H1 (cell line): Measurements from ENCODE around the gene SON. TPM values are rescaled to one million over a fixed set of nuclear protein-coding genes. Genes with fewer than 3 reads are reported as not detected.

ENCODE experiments used
- CTCF ChIA-PET: fragments of 300-600 bp; sonication (Branson Sonifier 250); formaldehyde crosslinking; loops from one replicate; lab custom pipeline; 2021; ENCODE audit not compliant: partially characterized antibody; lab: Charles Lee
- POLR2A ChIA-PET: fragments of 300-600 bp; sonication (Branson Sonifier 250); formaldehyde crosslinking; loops from one replicate; lab custom pipeline; 2021; ENCODE audit warnings: inconsistent platforms; ENCODE audit not compliant: partially characterized antibody; lab: Charles Lee
- DNase-seq, 2 experiments: peaks; one replicate each; pipeline versions ENCODE4 v3.0.0 to v3.0.0-alpha.2; 2010 to 2022; ENCODE audit warnings: low spot score in 2 of 2, low read depth in 1 of 2, mixed read lengths in 1 of 2
- FAIRE-seq: peaks from 2 replicates; lab custom pipeline; 2011; peaks lifted over from hg19 to GRCh38; lab: Jason Lieb, UNC
- H2AFZ ChIP-seq: 2 replicates; pipeline ENCODE4 v1.8.1; 2012; ENCODE audit warnings: low read length, inconsistent platforms
- H2AK5ac ChIP-seq: 2 replicates; pipeline ENCODE4 v1.6.1; 2013; ENCODE audit warnings: low read depth, low read length
- H2BK120ac ChIP-seq: replicated peaks from 2 replicates; pipeline ENCODE3; 2013; ENCODE audit warnings: low read depth, low read length, inconsistent platforms
- H2BK12ac ChIP-seq: 2 replicates; pipeline ENCODE4 v1.6.1; 2013; ENCODE audit warnings: low read depth, low read length
- H2BK15ac ChIP-seq: 2 replicates; pipeline ENCODE4 v1.6.1; 2013; ENCODE audit warnings: low read length
- H2BK20ac ChIP-seq: 2 replicates; pipeline ENCODE4 v1.6.1; 2013; ENCODE audit warnings: low read length
- H2BK5ac ChIP-seq: 2 replicates; pipeline ENCODE4 v1.6.1; 2013; ENCODE audit warnings: low read depth, low read length
- H3K14ac ChIP-seq: 2 replicates; pipeline ENCODE4 v1.6.1; 2013; ENCODE audit warnings: inconsistent platforms; ENCODE audit not compliant: insufficient read length
- H3K18ac ChIP-seq: 2 replicates; pipeline ENCODE4 v1.6.1; 2013; ENCODE audit warnings: low read length; ENCODE audit errors: extremely low read depth
- H3K23ac ChIP-seq: 2 replicates; pipeline ENCODE4 v1.6.1; 2013; ENCODE audit warnings: inconsistent platforms; ENCODE audit not compliant: insufficient read length
- H3K23me2 ChIP-seq: 2 replicates; pipeline ENCODE4 v1.6.1; 2013; ENCODE audit warnings: low read depth, low read length
- H3K27ac ChIP-seq: 2 replicates; pipeline ENCODE4 v1.6.1; 2011; ENCODE audit warnings: low read depth, low read length, inconsistent platforms
- H3K27me3 ChIP-seq, 4 experiments: replicated peaks in 1 of 4; 1 replicate in 1 of 4; 2 replicates in 3 of 4; pipeline versions ENCODE4 v1.6.1 to v1.8.1; 2011 to 2013; ENCODE audit warnings: low read length in 3 of 4, mild to moderate bottlenecking in 3 of 4, inconsistent platforms in 2 of 4, mixed read lengths in 2 of 4, moderate library complexity in 1 of 4; ENCODE audit not compliant: control insufficient read depth in 3 of 4, insufficient read depth in 3 of 4; ENCODE audit errors: extremely low read depth in 1 of 4
- H3K36me3 ChIP-seq, 4 experiments: 2 replicates each; pipeline versions ENCODE4 v1.6.1 to v1.8.1; 2011 to 2013; ENCODE audit warnings: mild to moderate bottlenecking in 4 of 4, low read length in 3 of 4, moderate library complexity in 2 of 4, control low read depth in 1 of 4, inconsistent platforms in 1 of 4; ENCODE audit not compliant: insufficient read depth in 4 of 4, control insufficient read depth in 2 of 4
- H3K4ac ChIP-seq: replicated peaks from 2 replicates; pipeline ENCODE3; 2013; ENCODE audit warnings: low read length, low read depth, mixed read lengths, inconsistent platforms; ENCODE audit not compliant: insufficient read length
- H3K4me1 ChIP-seq, 4 experiments: replicated peaks in 1 of 4; 1 replicate in 1 of 4; 2 replicates in 3 of 4; pipeline versions ENCODE4 v1.6.1 to v1.8.1; 2011 to 2013; ENCODE audit warnings: low read length in 3 of 4, inconsistent platforms in 2 of 4, mixed read lengths in 1 of 4; ENCODE audit not compliant: insufficient read depth in 4 of 4, control insufficient read depth in 3 of 4
- H3K4me2 ChIP-seq, 2 experiments: 2 replicates each; pipeline versions ENCODE4 v1.6.1 to v1.8.1; 2011 to 2013; ENCODE audit warnings: low read depth in 2 of 2, low read length in 2 of 2, control low read depth in 1 of 2, inconsistent platforms in 1 of 2, mild to moderate bottlenecking in 1 of 2; ENCODE audit not compliant: insufficient read depth in 1 of 2
- H3K4me3 ChIP-seq, 4 experiments: fragments of 200-600, 300-600 bp in 1 of 4; sonication (generic), shearing (Covaris generic), sonication (Bioruptor Twin) in 1 of 4; 2 replicates each; pipeline versions ENCODE4 v1.5.1 to v1.8.1; 2011 to 2016; ENCODE audit warnings: low read length in 4 of 4, low read depth in 3 of 4, control low read depth in 2 of 4, inconsistent platforms in 2 of 4, mild to moderate bottlenecking in 2 of 4, mixed read lengths in 1 of 4, moderate library complexity in 1 of 4; ENCODE audit not compliant: insufficient read depth in 2 of 4; ENCODE audit errors: extremely low read depth in 1 of 4
- H3K56ac ChIP-seq: replicated peaks from 2 replicates; pipeline ENCODE3; 2013; ENCODE audit warnings: low read depth, mild to moderate bottlenecking, mixed read lengths, low read length, inconsistent platforms; ENCODE audit not compliant: insufficient read length
- H3K79me1 ChIP-seq: 2 replicates; pipeline ENCODE4 v1.6.1; 2013; ENCODE audit warnings: low read depth, low read length, control low read depth
- H3K79me2 ChIP-seq, 2 experiments: 2 replicates each; pipeline versions ENCODE4 v1.6.1 to v1.8.1; 2012 to 2013; ENCODE audit warnings: low read length in 2 of 2, mild to moderate bottlenecking in 2 of 2, inconsistent platforms in 1 of 2; ENCODE audit not compliant: insufficient read depth in 2 of 2, control insufficient read depth in 1 of 2
- H3K9ac ChIP-seq, 4 experiments: replicated peaks in 1 of 4; 1 replicate in 1 of 4; 2 replicates in 3 of 4; pipeline versions ENCODE4 v1.6.1 to v1.8.1; 2011 to 2013; ENCODE audit warnings: low read depth in 3 of 4, low read length in 3 of 4, control low read depth in 2 of 4, mild to moderate bottlenecking in 2 of 4, moderate library complexity in 2 of 4, inconsistent platforms in 1 of 4; ENCODE audit errors: extremely low read depth in 1 of 4
- H3K9me3 ChIP-seq, 2 experiments: 2 replicates each; pipeline versions ENCODE4 v1.6.1 to v1.8.1; 2012 to 2013; ENCODE audit warnings: mild to moderate bottlenecking in 2 of 2, moderate library complexity in 2 of 2, control low read depth in 1 of 2, inconsistent platforms in 1 of 2, low read depth in 1 of 2, low read length in 1 of 2, mixed read lengths in 1 of 2; ENCODE audit not compliant: insufficient read depth in 2 of 2
- H4K20me1 ChIP-seq, 2 experiments: replicated peaks in 1 of 2; 2 replicates each; pipeline versions ENCODE3 to v1.8.1; 2011 to 2013; ENCODE audit warnings: inconsistent platforms in 2 of 2, low read length in 2 of 2, mild to moderate bottlenecking in 1 of 2; ENCODE audit not compliant: insufficient read depth in 2 of 2, control insufficient read depth in 1 of 2
- H4K5ac ChIP-seq: 2 replicates; pipeline ENCODE4 v1.6.1; 2013; ENCODE audit warnings: low read length, low read depth, mixed read lengths, inconsistent platforms; ENCODE audit not compliant: insufficient read length
- H4K8ac ChIP-seq: 2 replicates; pipeline ENCODE4 v1.8.0; 2013; ENCODE audit warnings: mild to moderate bottlenecking, moderate library complexity, low read length, inconsistent platforms; ENCODE audit not compliant: insufficient read depth; ENCODE audit errors: extremely low read depth
- H4K91ac ChIP-seq: replicated peaks from 2 replicates; pipeline ENCODE3; 2013; ENCODE audit warnings: low read length, mixed read lengths, inconsistent platforms; ENCODE audit not compliant: insufficient read length
- WGBS, 2 experiments: shearing (Covaris generic) in 1 of 2; methylation state at CpG; one replicate each; pipeline versions ENCODE4 v1.1.6 to v1.1.7; 2013 to 2015; ENCODE audit warnings: low lambda C conversion rate in 2 of 2, mixed read lengths in 2 of 2, inconsistent platforms in 1 of 2, low coverage in 1 of 2, missing lambda C conversion rate in 1 of 2; ENCODE audit not compliant: insufficient replicate concordance in 2 of 2, insufficient coverage in 1 of 2, insufficient read length in 1 of 2; ENCODE audit errors: extremely low coverage in 1 of 2, missing lambda C conversion rate in 1 of 2; 5-methylcytosine and 5-hydroxymethylcytosine counted together
- polyA plus RNA-seq, 7 experiments: library from polyadenylated mRNA; depleted of rRNA in 3 of 7; stranded (reverse) in 5 of 7; unstranded in 2 of 7; fragments of >200 nt in 5 of 7; fragments of 200-250 nt in 2 of 7; gene quantifications; 1 replicate in 5 of 7; 2 replicates in 1 of 7; 4 replicates in 1 of 7; pipeline versions ENCODE4 v1.2.1 to v1.2.3, GENCODE V29; 2011 to 2013; ENCODE audit warnings: missing spikeins in 2 of 7, mixed read lengths in 2 of 7
- total RNA-seq: library from RNA; stranded (reverse); fragmentation: NEBNext Ultra II Directional; extraction: Animal tissue kit (Norgen Biotek cat#: 25700); gene quantifications from 2 replicates; pipeline ENCODE4 v1.2.1, GENCODE V29; 2021

Gene SON
- total and polyA plus RNA-seq, 2 of the 8 experiments (the other 6 are each of a cell fraction or from before 2014, with no cell fraction given): 122 to 274 TPM

DNA sequence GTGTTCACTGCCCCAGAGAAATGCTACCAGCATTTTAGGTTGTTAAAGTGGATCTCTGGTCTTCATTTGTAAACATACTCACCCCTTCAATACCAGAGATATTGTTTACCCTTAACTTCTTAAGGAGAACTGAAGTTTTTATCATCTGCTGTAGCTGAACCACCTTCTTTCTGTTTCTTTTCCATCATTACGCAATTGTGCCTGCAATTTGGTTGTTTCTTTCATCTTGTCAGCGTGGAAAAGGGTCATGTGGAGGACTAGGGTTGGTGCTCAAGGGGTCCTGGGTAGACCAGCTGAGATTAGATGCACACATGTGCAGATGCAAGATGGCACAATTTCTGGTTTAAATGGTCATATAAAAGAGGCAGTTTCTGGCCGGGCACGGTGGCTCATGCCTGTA lies 23.9 kb upstream of the SON start:
- Histone ChIP-seq H3K4me2 (no peak overlapping the region), H2BK12ac (no peak overlapping the region), H2BK20ac (no peak overlapping the region), H3K18ac (no peak overlapping the region), H3K27me3 (peaks cover 0 to 1% (median 0%) of the 10 kb centered on the region in 4 experiments; a peak in 1 of 7 replicates), H3K9me3 (no peaks in the 10 kb centered on the region), H3K4me1 (no peaks in the 10 kb centered on the region), H3K79me1 (no peaks in the 10 kb centered on the region; the same call in 1 of the 2 replicates), H4K91ac (no peak overlapping the region), H3K14ac (no peak overlapping the region), H2BK120ac (no peak overlapping the region), H3K36me3 (peaks cover 19 to 86% (median 64%) of the 10 kb centered on the region in 4 experiments), H4K8ac (no peak overlapping the region), H3K4me3 (no peak overlapping the region), H2AFZ (no peak overlapping the region), H3K23me2 (no peaks in the 10 kb centered on the region), H2BK5ac (no peak overlapping the region), H3K23ac (no peak overlapping the region), H3K9ac (no peak overlapping the region), H4K20me1 (peaks cover 0 to 3% of the 10 kb centered on the region in 2 experiments), H3K27ac (no peak overlapping the region), H4K5ac (no peak overlapping the region), H2BK15ac (no peak overlapping the region), H2AK5ac (no peak overlapping the region), H3K56ac (no peak overlapping the region), H3K79me2 (no peaks in the 10 kb centered on the region), H3K4ac (no peak overlapping the region)
- FAIRE-seq (no peak), DNase-seq (no peak)
- WGBS, 2 experiments: 100% methylated on average over 4 of the region's 4 CpGs; no CpG with 5 or more reads in 1 of the 2 experiments
- ChIA-PET CTCF (interaction anchor here (0.6 to 1.6 kb wide), 2 partner anchors 87 to 580 kb away, joined by 3 to 4 read pairs; no protein-coding TSS in a partner anchor), POLR2A (interaction anchor here (0.9 to 3.2 kb wide), 9 partner anchors 10 to 43 kb away, joined by 3 to 14 read pairs (median 4); partner anchors contain the start of gene GART)
